ENCODE results near the gene SPATA2. TPM values are rescaled to one million over a fixed set of nuclear protein-coding genes. Genes with fewer than 3 reads are reported as not detected.
"Not testable (repeated sequence)": the region's sequence is repeated elsewhere in the genome, so short reads cannot be mapped to it uniquely, and the experiment has no call there.

Gene SPATA2
- total RNA-seq, 2 experiments from 2014 or later, result 11.2 to 11.6 TPM

DNA sequence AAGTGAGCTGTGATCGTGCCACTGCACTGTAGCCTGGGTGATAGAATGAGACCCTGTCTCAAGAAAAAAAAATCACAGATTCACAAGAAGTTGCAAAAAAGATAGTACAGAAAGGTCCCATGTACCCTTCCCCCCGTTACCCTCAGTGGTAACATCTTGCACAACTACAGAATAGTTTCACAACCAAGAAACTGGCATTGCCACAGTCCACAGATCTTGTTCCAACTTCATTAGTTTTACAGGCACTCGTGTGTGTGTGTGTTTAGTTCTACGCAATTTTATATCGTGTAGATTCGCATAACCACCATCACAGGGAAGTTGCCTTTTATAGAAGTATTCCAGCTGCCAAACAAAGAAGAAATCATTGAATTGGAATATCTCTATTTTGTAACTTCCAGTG lies 19.1 kb downstream of the SPATA2 start:
- H3K4me3 Mint-ChIP-seq, result no peak overlapping the region
- no peaks in the 10 kb centered on the region for H3K9me3 Mint-ChIP-seq
- H3K4me1 Mint-ChIP-seq, result peaks cover 13% of the 10 kb centered on the region
- no peak overlapping the region for H3K27ac Mint-ChIP-seq
- H3K36me3 Mint-ChIP-seq, result no peaks in the 10 kb centered on the region
- DNase-seq, result no peak
- H3K27me3 Mint-ChIP-seq, result no peaks in the 10 kb centered on the region

DNA sequence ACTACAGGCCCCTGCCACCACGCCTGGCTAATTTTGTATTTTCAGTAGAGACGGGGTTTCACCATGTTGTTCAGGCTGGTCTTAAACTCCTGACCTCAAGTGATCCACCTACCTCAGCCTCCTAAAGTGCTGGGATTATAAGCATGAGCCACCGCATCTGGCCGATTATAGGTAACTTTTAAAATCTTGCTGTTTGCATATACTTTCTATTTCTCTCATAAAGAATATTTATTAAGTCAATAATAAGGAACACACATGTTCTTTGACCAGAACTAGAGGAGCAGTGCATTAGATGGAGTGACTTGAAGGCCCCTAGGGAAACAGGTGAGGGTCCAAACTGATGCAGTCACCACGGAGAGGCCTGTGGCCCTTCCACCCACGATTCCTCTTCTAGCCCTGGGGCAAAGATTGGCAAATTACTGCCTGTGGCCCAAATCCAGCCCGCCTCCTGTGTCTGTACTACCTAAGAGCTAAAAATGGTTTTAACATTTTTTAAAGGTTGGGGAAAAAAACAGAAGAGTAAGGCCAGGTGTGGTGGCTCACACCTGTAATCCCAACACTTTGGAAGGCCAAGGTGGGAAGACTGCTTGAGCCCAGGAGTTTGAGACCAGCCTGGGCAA lies 19.7 kb downstream of the SPATA2 start:
- not testable (repeated sequence) for H3K9me3 Mint-ChIP-seq, DNase-seq, H3K27me3 Mint-ChIP-seq, H3K27ac Mint-ChIP-seq, H3K36me3 Mint-ChIP-seq, H3K4me3 Mint-ChIP-seq
- H3K4me1 Mint-ChIP-seq, result peaks cover 13% of the 10 kb centered on the region

GRCh38 chr20:49894073-49894470 lies 21.3 kb downstream of the SPATA2 start:
- no peaks in the 10 kb centered on the region for H3K36me3 Mint-ChIP-seq
- H3K27ac Mint-ChIP-seq, result peak overlapping the region; percentile 49
- no peak overlapping the region for H3K4me3 Mint-ChIP-seq
- DNase-seq, result no peak
- no peaks in the 10 kb centered on the region for H3K27me3 Mint-ChIP-seq
- peaks cover 13% of the 10 kb centered on the region for H3K4me1 Mint-ChIP-seq
- H3K9me3 Mint-ChIP-seq, result no peaks in the 10 kb centered on the region

DNA sequence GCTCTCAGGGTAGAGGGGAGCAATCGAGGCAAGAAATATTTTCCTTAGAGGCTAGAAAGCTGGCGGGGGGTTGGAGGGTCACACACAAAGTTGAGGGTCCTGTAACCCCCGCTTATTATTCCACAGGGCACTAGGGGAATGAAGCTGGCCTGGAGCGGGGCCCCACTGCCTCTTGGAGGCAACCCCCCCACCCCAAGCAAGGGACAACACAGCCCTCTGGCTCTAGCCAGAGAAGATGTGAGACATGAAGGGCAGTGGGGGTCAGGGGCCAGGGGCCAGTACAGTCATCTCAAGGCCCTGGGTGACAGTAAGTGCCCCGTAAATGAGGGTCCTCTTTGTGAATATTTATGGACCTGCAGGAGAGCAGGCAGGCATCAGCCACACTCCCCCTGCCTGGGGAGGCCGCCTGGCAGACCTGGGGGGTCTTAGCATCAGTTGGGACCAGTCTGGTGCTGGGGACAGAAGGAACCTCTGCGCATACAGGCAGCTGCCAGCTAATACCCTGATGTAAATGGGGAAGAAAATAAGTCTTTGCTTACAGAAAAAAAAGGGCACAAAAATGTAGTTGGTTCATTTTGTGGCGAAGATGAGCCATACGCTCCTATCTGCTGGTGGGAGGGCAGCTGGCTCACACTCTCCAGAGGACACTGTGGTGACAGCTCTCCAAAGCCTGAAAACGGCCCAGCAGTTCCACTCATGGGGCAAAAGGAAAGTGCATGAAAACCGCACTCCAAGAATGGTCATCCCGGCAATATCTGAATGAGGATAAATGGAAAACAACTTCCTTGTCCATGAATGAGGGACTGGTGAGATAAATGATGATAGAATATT lies 21.9 kb downstream of the SPATA2 start:
- H3K4me3 Mint-ChIP-seq, result no peak overlapping the region
- H3K9me3 Mint-ChIP-seq, result no peaks in the 10 kb centered on the region
- H3K27ac Mint-ChIP-seq, result peak overlapping the region; percentile 49
- H3K4me1 Mint-ChIP-seq, result peaks cover 13% of the 10 kb centered on the region
- H3K27me3 Mint-ChIP-seq, result no peaks in the 10 kb centered on the region
- peaks cover 2% of the 10 kb centered on the region for H3K36me3 Mint-ChIP-seq
- no peak for DNase-seq

GRCh38 chr20:49892817-49893216 lies 22.5 kb downstream of the SPATA2 start:
- no peaks in the 10 kb centered on the region for H3K9me3 Mint-ChIP-seq
- no peak for DNase-seq
- peaks cover 2% of the 10 kb centered on the region for H3K36me3 Mint-ChIP-seq
- peaks cover 15% of the 10 kb centered on the region for H3K4me1 Mint-ChIP-seq
- H3K27ac Mint-ChIP-seq, result no peak overlapping the region
- H3K27me3 Mint-ChIP-seq, result no peaks in the 10 kb centered on the region
- no peak overlapping the region for H3K4me3 Mint-ChIP-seq

- Mint-ChIP-seq H3K27ac (no peak overlapping the region), H3K4me1 (peaks cover 19% of the 10 kb centered on the region), H3K36me3 (peaks cover 2% of the 10 kb centered on the region)
Observed at GRCh38 chr20:49892260-49892659, 23.1 kb downstream of the SPATA2 start.

DNA sequence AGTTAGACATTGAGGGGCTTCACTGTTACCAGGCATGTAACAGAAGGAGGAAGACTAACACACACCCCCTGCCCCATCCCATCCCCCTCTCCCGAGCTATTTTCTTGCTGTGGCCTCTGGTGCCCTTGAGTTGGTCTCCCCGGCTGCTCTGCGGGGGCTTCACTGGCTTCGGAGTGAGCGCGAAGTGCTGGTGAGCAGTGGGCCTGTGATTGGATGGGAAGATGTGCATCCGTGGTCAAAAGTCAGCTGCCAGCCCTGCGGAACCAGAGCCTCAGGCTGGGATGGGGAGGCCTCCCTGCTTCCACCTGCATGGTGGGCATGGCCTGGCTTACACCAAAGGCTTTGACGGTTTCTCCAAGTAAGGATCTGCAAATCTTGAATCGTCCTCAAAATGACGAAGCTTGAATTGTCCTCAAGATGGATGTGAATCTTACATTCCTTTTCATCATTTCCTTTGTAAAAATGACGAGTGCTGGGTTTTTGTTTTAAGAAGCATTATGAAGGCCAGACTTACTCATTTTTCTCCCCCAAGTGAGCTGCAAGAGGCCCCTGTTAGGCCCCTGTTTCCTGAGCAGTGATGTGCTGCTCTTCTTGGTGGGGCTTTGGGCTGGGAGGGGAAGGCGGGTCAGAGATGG lies 23.7 kb downstream of the SPATA2 start:
- Mint-ChIP-seq H3K27ac (no peak overlapping the region), H3K4me1 (peaks cover 21% of the 10 kb centered on the region), H3K27me3 (no peaks in the 10 kb centered on the region), H3K4me3 (no peak overlapping the region), H3K9me3 (no peaks in the 10 kb centered on the region), H3K36me3 (peaks cover 2% of the 10 kb centered on the region)
- no peak for DNase-seq

More at GRCh38 chr20:49892260-49892659, 23.1 kb downstream of the SPATA2 start:
- DNase-seq, result no peak
- Mint-ChIP-seq H3K9me3 (no peaks in the 10 kb centered on the region), H3K4me3 (no peak overlapping the region), H3K27me3 (no peaks in the 10 kb centered on the region)

GRCh38 chr20:49890471-49891361 lies 24.6 kb downstream of the SPATA2 start:
- Mint-ChIP-seq H3K4me1 (peaks cover 21% of the 10 kb centered on the region), H3K9me3 (no peaks in the 10 kb centered on the region), H3K27me3 (no peaks in the 10 kb centered on the region), H3K27ac (no peak overlapping the region), H3K36me3 (peaks cover 2% of the 10 kb centered on the region), H3K4me3 (no peak overlapping the region)
- no peak for DNase-seq

DNA sequence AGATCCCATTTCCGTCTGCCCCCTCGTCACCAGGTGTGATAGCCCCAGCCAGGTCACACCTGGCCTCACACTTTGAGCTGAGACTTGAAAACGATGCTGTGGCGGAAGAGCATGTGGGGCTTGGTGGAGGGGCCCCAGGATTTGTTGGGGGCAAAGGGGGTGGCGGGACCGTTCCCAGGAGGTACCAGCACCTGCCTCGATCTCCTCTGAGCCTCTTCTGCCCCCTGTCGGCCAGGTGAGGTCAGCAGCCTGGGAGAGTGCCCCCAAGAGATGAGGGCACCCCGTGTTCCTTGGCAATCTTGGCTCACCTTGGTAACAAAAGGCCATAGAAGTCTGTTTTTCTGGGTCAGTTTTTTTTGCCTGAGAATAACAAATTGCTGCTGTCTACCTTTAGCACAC lies 25.4 kb downstream of the SPATA2 start:
- Mint-ChIP-seq H3K27me3 (no peaks in the 10 kb centered on the region), H3K9me3 (no peaks in the 10 kb centered on the region), H3K27ac (no peak overlapping the region), H3K36me3 (peaks cover 3% of the 10 kb centered on the region), H3K4me3 (no peak overlapping the region), H3K4me1 (peaks cover 21% of the 10 kb centered on the region)
- DNase-seq, result no peak

- H3K27me3 Mint-ChIP-seq, result no peaks in the 10 kb centered on the region
- no peak overlapping the region for H3K4me3 Mint-ChIP-seq
- peak overlapping the region; percentile 54 for H3K27ac Mint-ChIP-seq
- DNase-seq, result no peak
- no peaks in the 10 kb centered on the region for H3K9me3 Mint-ChIP-seq
- H3K4me1 Mint-ChIP-seq, result peaks cover 20% of the 10 kb centered on the region
- peaks cover 3% of the 10 kb centered on the region for H3K36me3 Mint-ChIP-seq
Observed at GRCh38 chr20:49889001-49889934, 26.1 kb downstream of the SPATA2 start.

DNA sequence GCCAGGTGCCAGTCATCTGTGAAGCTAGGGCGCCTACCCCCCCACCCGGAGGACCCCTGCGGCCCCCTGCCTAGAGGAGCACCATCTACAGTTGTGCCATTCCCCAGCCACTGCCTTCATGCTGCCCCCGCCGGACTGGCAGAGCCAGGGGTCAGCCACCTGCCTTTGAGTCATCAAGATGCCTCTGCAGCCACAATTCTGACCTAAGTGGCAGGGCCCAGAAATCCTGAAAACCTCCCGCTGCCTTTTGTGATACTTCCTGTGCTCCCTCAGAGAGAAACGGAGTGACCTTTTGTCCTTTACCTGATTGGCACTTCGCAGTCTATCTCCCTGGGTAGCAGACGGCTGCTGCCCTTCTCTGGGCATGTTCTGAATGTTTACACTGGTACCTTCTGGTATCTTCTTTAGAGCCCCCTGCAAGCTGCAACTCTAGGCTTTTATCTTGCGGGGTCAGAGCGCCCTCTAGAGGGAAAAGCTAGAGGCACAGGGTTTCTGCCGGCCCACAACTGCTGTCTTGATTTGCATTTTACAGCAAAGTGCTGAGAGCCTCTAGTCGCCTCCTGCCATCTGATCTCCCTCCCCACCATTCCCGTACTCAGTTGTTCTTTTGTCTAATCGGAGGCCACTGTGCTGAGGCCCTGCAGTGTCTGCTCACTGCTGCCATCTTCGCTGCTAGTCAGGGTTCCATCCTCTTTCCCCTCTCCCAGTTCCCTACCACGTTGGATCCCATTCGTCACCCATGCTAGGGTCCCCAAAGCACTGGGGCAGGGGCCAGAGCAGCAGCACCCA lies 26.9 kb downstream of the SPATA2 start:
- Mint-ChIP-seq H3K27ac (no peak overlapping the region), H3K4me1 (peaks cover 12% of the 10 kb centered on the region), H3K4me3 (no peak overlapping the region)

GRCh38 chr20:49887251-49888211 lies 27.8 kb downstream of the SPATA2 start:
- Mint-ChIP-seq H3K36me3 (peaks cover 6% of the 10 kb centered on the region), H3K27ac (peak overlapping the region; percentile 44), H3K4me1 (peaks cover 8% of the 10 kb centered on the region), H3K9me3 (no peaks in the 10 kb centered on the region), H3K4me3 (no peak overlapping the region), H3K27me3 (no peaks in the 10 kb centered on the region)
- DNase-seq, result no peak

More for the DNA sequence above, 26.9 kb downstream of the SPATA2 start:
- Mint-ChIP-seq H3K36me3 (peaks cover 6% of the 10 kb centered on the region), H3K27me3 (no peaks in the 10 kb centered on the region), H3K9me3 (no peaks in the 10 kb centered on the region)
- DNase-seq, result peak; percentile 41
